Measurements from ENCODE around the gene DACT1. TPM values are rescaled to one million over a fixed set of nuclear protein-coding genes. Genes with fewer than 3 reads are reported as not detected.
A peak's percentile ranks its signal among the peaks of the same experiment; 100 is the strongest.

DACT1 gene
- total and polyA plus RNA-seq, 10 of the 15 experiments (the other 5 are each of a cell fraction or from before 2014, with no cell fraction given): 0.13 to 2.9 (median 0.91) TPM

DNA sequence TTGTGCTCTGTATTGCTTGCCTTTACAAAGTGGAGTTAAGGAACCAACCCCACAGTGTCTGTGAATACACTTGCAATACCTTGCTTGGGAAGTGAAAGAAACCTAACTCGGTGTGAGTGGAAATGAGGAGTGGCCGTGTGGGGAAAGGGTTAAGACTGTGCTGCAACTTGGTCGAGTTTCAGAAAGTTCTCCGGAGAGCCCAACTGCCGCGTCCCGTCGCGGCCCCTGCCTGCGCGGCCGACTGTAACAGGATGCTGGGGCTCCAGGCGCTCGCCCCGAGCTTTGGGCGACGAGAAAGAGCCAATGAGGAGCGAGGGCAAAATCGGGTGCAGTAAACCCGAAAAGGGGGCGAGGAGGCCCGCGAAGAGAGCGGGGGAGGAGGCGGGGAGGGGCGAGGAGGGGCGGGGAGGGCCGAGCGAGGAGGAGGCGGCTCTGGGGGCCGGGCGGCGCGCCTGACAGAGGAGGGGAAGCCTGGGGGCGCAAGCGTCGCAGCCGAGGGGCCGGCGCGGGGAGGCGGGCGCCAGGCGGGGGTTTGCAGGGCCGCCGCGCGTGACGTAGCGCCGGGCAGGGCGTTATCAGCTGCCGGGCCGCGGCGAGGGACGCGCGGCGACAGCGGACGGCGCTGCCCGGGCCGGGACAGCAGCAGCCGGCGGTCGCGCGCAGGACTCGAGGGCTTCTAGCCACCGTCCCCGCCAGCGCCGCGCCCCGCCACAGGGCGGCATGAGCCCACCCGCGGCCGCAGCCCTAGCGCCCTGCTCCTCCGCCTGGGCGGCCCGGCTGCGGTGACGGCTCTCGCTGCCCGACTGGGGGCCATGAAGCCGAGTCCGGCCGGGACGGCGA, at the start of gene DACT1 (continued):
- TF ChIP-seq CUX1 (IDR thresholded peaks at IDR 0.05; ENCODE audit: insufficient replicate concordance, low read depth, low read length): no peak
- no peak for TF ChIP-seq ZBED1 (IDR thresholded peaks at IDR 0.05; ENCODE audit: borderline replicate concordance)
- TF ChIP-seq MTA2 (IDR thresholded peaks at IDR 0.05; ENCODE audit: low read depth): no peak
- TF ChIP-seq, protein P1, sequence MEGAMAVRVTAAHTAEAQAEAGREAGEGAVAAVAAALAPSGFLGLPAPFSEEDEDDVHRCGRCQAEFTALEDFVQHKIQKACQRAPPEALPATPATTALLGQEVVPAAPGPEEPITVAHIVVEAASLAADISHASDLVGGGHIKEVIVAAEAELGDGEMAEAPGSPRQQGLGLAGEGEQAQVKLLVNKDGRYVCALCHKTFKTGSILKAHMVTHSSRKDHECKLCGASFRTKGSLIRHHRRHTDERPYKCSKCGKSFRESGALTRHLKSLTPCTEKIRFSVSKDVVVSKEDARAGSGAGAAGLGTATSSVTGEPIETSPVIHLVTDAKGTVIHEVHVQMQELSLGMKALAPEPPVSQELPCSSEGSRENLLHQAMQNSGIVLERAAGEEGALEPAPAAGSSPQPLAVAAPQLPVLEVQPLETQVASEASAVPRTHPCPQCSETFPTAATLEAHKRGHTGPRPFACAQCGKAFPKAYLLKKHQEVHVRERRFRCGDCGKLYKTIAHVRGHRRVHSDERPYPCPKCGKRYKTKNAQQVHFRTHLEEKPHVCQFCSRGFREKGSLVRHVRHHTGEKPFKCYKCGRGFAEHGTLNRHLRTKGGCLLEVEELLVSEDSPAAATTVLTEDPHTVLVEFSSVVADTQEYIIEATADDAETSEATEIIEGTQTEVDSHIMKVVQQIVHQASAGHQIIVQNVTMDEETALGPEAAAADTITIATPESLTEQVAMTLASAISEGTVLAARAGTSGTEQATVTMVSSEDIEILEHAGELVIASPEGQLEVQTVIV (IDR thresholded peaks at IDR 0.05; ENCODE audit: borderline replicate concordance, partially characterized antibody): no peak
- peak; percentile 89 for TF ChIP-seq LARP7 (IDR thresholded peaks at IDR 0.05)
- TF ChIP-seq IKZF1 (conservative IDR thresholded peaks at IDR 0.05): no peak
- peak; percentile 65; the same call in 1 of the 2 replicates for TF ChIP-seq ZNF217 (IDR thresholded peaks at IDR 0.05)
- no peak for TF ChIP-seq BRCA1 (IDR thresholded peaks at IDR 0.05; ENCODE audit: low read depth, low read length)
- TF ChIP-seq MTA3 (IDR thresholded peaks at IDR 0.05; ENCODE audit: borderline replicate concordance, low read length): no peak
- peak; percentile 60; the same call in 1 of the 2 replicates for TF ChIP-seq NFYB (IDR thresholded peaks at IDR 0.05; ENCODE audit: insufficient read depth, low read depth, low read length)
- TF ChIP-seq ZBTB4 (CRISPR knock-in tag; IDR thresholded peaks at IDR 0.05): no peak
- no peak for TF ChIP-seq FOS (IDR thresholded peaks at IDR 0.05; ENCODE audit: borderline replicate concordance, extremely low read depth, insufficient read length)
- TF ChIP-seq WRNIP1 (IDR thresholded peaks at IDR 0.05; ENCODE audit: borderline replicate concordance, low read depth, low read length): no peak
- TF ChIP-seq, protein P2, sequence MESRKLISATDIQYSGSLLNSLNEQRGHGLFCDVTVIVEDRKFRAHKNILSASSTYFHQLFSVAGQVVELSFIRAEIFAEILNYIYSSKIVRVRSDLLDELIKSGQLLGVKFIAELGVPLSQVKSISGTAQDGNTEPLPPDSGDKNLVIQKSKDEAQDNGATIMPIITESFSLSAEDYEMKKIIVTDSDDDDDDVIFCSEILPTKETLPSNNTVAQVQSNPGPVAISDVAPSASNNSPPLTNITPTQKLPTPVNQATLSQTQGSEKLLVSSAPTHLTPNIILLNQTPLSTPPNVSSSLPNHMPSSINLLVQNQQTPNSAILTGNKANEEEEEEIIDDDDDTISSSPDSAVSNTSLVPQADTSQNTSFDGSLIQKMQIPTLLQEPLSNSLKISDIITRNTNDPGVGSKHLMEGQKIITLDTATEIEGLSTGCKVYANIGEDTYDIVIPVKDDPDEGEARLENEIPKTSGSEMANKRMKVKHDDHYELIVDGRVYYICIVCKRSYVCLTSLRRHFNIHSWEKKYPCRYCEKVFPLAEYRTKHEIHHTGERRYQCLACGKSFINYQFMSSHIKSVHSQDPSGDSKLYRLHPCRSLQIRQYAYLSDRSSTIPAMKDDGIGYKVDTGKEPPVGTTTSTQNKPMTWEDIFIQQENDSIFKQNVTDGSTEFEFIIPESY (IDR thresholded peaks at IDR 0.05): no peak
